A673 (cell line): ENCODE data around the gene CCL11. TPM values are rescaled to one million over a fixed set of nuclear protein-coding genes. Genes with fewer than 3 reads are reported as not detected.

Source experiments
- Bru-seq: library from RNA; stranded (reverse); fragments of 400-500 nt; gene quantifications from one replicate; lab custom pipeline; 2021; lab: Mats Ljungman, UMichigan
- BruChase-seq, 2 experiments: library from RNA; stranded (reverse); fragments of 400-500 nt; gene quantifications; one replicate each; lab custom pipeline; 2021; lab: Mats Ljungman, UMichigan
- BruUV-seq: library from RNA; stranded (reverse); fragments of 400-500 nt; replicated peaks from 2 replicates; lab custom pipeline; 2021; lab: Mats Ljungman, UMichigan
- CTCF ChIA-PET: fragments of 300-600 bp; sonication (Branson Sonifier 250); formaldehyde crosslinking; loops from one replicate; lab custom pipeline; 2022; ENCODE audit warnings: antibody characterized with exemption; lab: Charles Lee
- POLR2A ChIA-PET: fragments of 300-600 bp; sonication (Branson Sonifier 250); formaldehyde crosslinking; loops from one replicate; lab custom pipeline; 2022; ENCODE audit warnings: antibody characterized with exemption; ENCODE audit not compliant: low non-redundant PET; lab: Charles Lee
- DNase-seq: peaks from one replicate; pipeline ENCODE4 v3.0.0-alpha.2; 2015; ENCODE audit warnings: low spot score
- H3K27ac ChIP-seq: fragments of 200-600 bp; sonication (generic); 2 replicates; pipeline ENCODE4 v1.5.1; 2016; ENCODE audit warnings: mixed run types, low read depth, mild to moderate bottlenecking, mixed read lengths, antibody characterized with exemption, low read length; ENCODE audit not compliant: poor library complexity, severe bottlenecking
- H3K27me3 ChIP-seq: fragments of 200-600 bp; sonication (generic); replicated peaks from 2 replicates; pipeline ENCODE4 v1.6.1; 2017; ENCODE audit warnings: mixed run types, low read depth, mild to moderate bottlenecking, mixed read lengths, antibody characterized with exemption, low read length; ENCODE audit not compliant: insufficient read depth, poor library complexity
- H3K36me3 ChIP-seq: fragments of 200-600 bp; sonication (generic); 2 replicates; pipeline ENCODE4 v1.6.1; 2016; ENCODE audit warnings: mixed run types, mild to moderate bottlenecking, mixed read lengths, antibody characterized with exemption, low read length; ENCODE audit not compliant: insufficient read depth, poor library complexity, severe bottlenecking
- H3K4me1 ChIP-seq: fragments of 200-600 bp; sonication (generic); 2 replicates; pipeline ENCODE4 v1.6.1; 2017; ENCODE audit warnings: mixed run types, mild to moderate bottlenecking, mixed read lengths, antibody characterized with exemption, low read length; ENCODE audit not compliant: insufficient read depth, poor library complexity, severe bottlenecking
- H3K4me3 ChIP-seq: fragments of 200-600 bp; sonication (generic); 2 replicates; pipeline ENCODE4 v1.5.1; 2016; ENCODE audit warnings: low read depth, mixed run types, mild to moderate bottlenecking, mixed read lengths, low read length; ENCODE audit not compliant: poor library complexity, severe bottlenecking
- H3K9me3 ChIP-seq: fragments of 200-600 bp; sonication (generic); 2 replicates; pipeline ENCODE4 v1.6.1; 2016; ENCODE audit warnings: mixed run types, low read depth, mild to moderate bottlenecking, mixed read lengths, antibody characterized with exemption, low read length; ENCODE audit not compliant: poor library complexity, severe bottlenecking
- CTCF ChIP-seq: fragments of 300-800, 200-600 bp; sonication (generic); conservative IDR thresholded peaks from 2 replicates; pipeline ENCODE4 v1.5.1; 2017; ENCODE audit warnings: low read depth, mild to moderate bottlenecking, antibody characterized with exemption, low read length, moderate library complexity, mixed read lengths
- EZH2 ChIP-seq: fragments of 200-600 bp; sonication (generic); IDR thresholded peaks from 2 replicates; pipeline ENCODE4 v1.6.1; 2017; ENCODE audit warnings: borderline replicate concordance, low read depth, mild to moderate bottlenecking, mixed read lengths, antibody characterized with exemption, low read length; ENCODE audit not compliant: poor library complexity, severe bottlenecking
- intact Hi-C: fragments of 100-400 bp; cut with micrococcal nuclease; formaldehyde crosslinking; loops from one replicate; pipeline ENCODE4 v1.10.0; 2022; ENCODE audit not compliant: unreplicated experiment
- long read RNA-seq: library from polyadenylated mRNA; stranded (forward); transcript quantifications from one replicate; pipeline ENCODE4 v2.0.0, GENCODE V29; 2022
- total RNA-seq: library from RNA; stranded (reverse); gene quantifications from 2 replicates; pipeline ENCODE4 v1.2.3, GENCODE V29; 2021

Gene CCL11
- total RNA-seq: not detected in 2 replicates
- not detected for Bru-seq, nascent RNA
- not detected for BruChase-seq, experiment 1, labeled RNA remaining after a 2-hour chase
- BruChase-seq, experiment 2, labeled RNA remaining after a 6-hour chase: not detected
- long read RNA-seq: 0 reads

- no peaks in the 10 kb centered on the region for H3K27me3 ChIP-seq
- TF ChIP-seq EZH2 (no peak), CTCF (no peak)
- H3K27ac ChIP-seq: no peak within 1 kb of the TSS
- H3K4me3 ChIP-seq: no peak within 1 kb of the TSS
- POLR2A ChIA-PET: no interaction called here
- no peaks in the 10 kb centered on the region for H3K36me3 ChIP-seq
- no peak for DNase-seq
- no peaks in the 10 kb centered on the region for H3K9me3 ChIP-seq
- no TSS peak for BruUV-seq
- no peaks in the 10 kb centered on the region for H3K4me1 ChIP-seq
- CTCF ChIA-PET: no interaction called here
- intact Hi-C loops: no loop called here
Measured at GRCh38 chr17:34285286-34285792, at the start of gene CCL11. Gene CCL11 (plus strand): TSS chr17:34285742. CDS start chr17:34285809, 67 bp downstream.

GRCh38 chr17:34236281-34236892 lies 49.2 kb upstream of the CCL11 start:
- POLR2A ChIA-PET: no interaction called here
- CTCF ChIA-PET: no interaction called here
- Histone ChIP-seq H3K27ac (no peak overlapping the region), H3K36me3 (no peaks in the 10 kb centered on the region), H3K27me3 (no peaks in the 10 kb centered on the region), H3K9me3 (no peaks in the 10 kb centered on the region), H3K4me3 (no peak overlapping the region), H3K4me1 (no peaks in the 10 kb centered on the region)
- DNase-seq: no peak
- no peak for TF ChIP-seq EZH2
- no peak for TF ChIP-seq CTCF
- no TSS peak for BruUV-seq
- intact Hi-C loops: no loop called here

GRCh38 chr17:34237458-34237857 lies 48.1 kb upstream of the CCL11 start:
- no peak overlapping the region for H3K27ac ChIP-seq

More at GRCh38 chr17:34237458-34237857, 48.1 kb upstream of the CCL11 start:
- Histone ChIP-seq H3K9me3 (no peaks in the 10 kb centered on the region), H3K27me3 (no peaks in the 10 kb centered on the region), H3K4me1 (no peaks in the 10 kb centered on the region), H3K4me3 (no peak overlapping the region), H3K36me3 (no peaks in the 10 kb centered on the region)
- no TSS peak for BruUV-seq
- DNase-seq: no peak
- TF ChIP-seq CTCF (no peak), EZH2 (no peak)
- POLR2A ChIA-PET: no interaction called here
- CTCF ChIA-PET: no interaction called here
- intact Hi-C loops: no loop called here
